GM12872 (cell line): Measurements from ENCODE around the gene VPS37B.

Experiments used
- CTCF ChIP-seq: IDR thresholded peaks from 3 replicates; pipeline ENCODE4 v1.5.1; 2011; ENCODE audit warnings: low read depth, mild to moderate bottlenecking, low read length, moderate library complexity; ENCODE audit not compliant: insufficient read depth

The VPS37B gene

DNA sequence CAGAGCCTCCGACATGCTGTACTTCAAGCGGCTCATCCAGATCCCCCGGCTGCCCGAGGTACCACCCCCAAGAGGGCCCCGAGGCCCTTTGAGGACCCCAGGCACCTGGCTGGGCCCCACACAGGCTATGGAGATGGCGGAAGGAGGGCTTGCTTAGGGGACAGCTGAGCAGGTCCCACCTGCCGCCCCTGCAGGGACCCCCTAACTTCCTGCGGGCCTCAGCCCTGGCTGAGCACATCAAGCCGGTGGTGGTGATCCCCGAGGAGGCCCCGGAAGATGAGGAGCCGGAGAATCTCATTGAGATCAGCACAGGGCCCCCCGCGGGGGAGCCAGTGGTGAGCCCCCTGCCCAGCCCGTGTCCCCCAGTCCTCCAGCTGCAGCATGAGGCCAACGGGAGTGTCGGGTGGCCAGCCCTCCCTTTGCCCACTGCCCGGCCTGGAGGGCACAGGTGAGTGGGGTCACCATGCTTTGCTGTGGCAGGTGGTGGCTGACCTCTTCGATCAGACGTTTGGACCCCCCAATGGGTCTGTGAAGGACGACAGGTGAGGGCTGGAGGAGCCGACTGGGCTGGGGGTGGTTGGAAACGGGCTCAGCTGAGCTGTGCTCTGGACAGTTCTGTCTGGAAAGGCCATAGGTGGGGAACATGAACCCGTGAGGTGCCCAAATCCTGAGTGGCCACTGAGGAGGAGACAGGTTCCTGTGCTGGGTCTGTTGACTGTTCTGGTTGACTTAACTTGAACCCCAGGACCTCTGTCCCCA, 40.7 kb downstream of the VPS37B start:
- no peak for TF ChIP-seq CTCF

GRCh38 chr12:122854554-122854953, 41.4 kb downstream of the VPS37B start:
- no peak for TF ChIP-seq CTCF

DNA sequence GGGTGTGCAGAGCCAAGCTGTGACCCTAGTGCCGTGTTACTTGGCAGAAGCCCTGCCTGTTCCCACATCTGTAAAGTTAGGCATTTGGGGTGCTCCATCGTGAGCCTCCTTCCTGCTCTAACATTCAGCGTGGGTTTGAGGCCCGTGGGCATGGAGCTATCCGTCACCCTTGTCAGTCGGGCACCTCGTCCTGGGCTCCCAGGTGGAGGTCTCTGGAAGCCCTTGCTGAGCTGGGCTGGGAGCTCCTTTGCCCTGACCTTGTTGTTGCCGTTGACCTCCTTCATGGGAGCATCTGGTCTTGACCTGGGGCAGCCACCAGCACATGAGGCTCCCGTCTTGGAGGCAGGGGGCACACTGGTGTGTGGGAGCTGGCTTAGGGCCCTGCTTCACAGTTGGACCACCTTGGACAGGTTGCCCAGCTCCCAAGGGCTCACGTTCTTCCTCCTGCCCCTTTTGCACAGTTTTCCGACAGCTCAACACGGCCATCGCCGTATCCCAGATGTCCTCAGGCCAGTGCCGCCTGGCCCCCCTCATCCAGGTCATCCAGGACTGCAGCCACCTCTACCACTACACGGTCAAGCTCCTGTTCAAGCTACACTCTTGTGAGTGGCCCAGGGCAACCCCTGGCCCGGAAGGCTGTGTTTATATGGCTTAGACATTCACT, 42.2 kb downstream of the VPS37B start:
- no peak for TF ChIP-seq CTCF

- TF ChIP-seq CTCF, result no peak
Measured at GRCh38 chr12:122852336-122853275, 43.3 kb downstream of the VPS37B start.

DNA sequence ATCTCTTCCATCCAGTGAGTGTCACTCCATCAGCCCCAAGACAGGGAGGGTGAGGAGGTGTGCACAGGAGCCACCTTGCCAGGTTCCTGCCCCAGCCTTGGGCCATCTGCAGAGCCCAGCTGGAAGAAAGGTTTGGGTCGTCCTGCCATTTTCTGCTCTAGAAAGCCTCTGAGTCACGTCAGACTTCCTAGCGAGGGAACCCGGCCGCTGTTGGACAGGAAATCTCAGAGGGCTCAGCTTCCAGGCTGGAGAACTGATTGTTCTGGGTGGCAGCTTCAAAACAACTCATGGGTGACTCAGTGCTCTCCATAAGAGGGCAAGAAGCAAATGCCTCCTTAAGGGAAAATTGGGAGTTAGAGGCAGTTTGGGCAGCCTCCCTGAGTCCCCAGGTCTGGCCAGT, 44.1 kb downstream of the VPS37B start:
- TF ChIP-seq CTCF, result no peak

GRCh38 chr12:122850695-122851350, 45.1 kb downstream of the VPS37B start:
- TF ChIP-seq CTCF, result no peak
